GM10248 (cell line): ENCODE results near the gene HES5.

Experiments
- CTCF ChIA-PET: fragments of 300-600 bp; sonication (Branson Sonifier 250); formaldehyde crosslinking; extraction: SDS; loops from one replicate; lab custom pipeline; 2021; ENCODE audit warnings: antibody characterized with exemption; lab: Yijun Ruan, JAX
- POLR2A ChIA-PET: fragments of 350-650 bp; sonication (Branson Sonifier 250); formaldehyde crosslinking; extraction: SDS; loops from one replicate; lab custom pipeline; 2020; ENCODE audit warnings: antibody characterized with exemption; lab: Yijun Ruan, JAX
- DNase-seq: peaks from one replicate; pipeline ENCODE4 v3.0.0; 2012; ENCODE audit errors: extremely low spot score
- TF ChIP-seq, protein P1 (sequence below): IDR thresholded peaks from 2 replicates; pipeline ENCODE4 v1.5.1; 2012; ENCODE audit warnings: mild to moderate bottlenecking, low read depth; ENCODE audit errors: extremely low read depth, missing control alignments, control extremely low read depth

HES5 gene

DNA sequence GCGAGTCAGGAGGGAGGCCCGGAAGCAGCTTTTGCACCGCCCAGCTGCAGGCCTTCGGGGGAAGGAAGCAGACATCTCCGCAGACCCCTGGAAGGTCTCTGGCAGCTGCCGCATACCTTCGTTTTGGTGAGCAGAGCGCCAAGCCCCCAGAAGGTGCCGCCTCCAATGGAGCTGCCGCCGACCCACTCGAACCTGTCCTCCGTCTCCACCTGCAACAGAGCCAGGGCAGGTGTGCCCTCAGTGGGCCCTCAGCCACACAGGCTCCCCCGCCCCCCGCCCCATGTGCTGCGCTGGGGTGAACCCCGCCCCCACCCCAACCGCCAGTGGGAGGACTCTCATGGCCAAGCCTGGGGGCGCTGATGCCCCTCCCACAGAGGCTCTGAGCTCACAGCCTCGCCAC is 9.9 kb downstream of the HES5 start:
- ChIA-PET CTCF (interaction anchor here (1.0 to 1.7 kb wide), 2 partner anchors 13 to 14 kb away, joined by 3 read pairs; no protein-coding TSS in a partner anchor), POLR2A (interaction anchor here (0.6 kb wide), 1 partner anchor 231 kb away, joined by 8 read pairs; no protein-coding TSS in a partner anchor)
- no peak for DNase-seq
- TF ChIP-seq, protein P1, sequence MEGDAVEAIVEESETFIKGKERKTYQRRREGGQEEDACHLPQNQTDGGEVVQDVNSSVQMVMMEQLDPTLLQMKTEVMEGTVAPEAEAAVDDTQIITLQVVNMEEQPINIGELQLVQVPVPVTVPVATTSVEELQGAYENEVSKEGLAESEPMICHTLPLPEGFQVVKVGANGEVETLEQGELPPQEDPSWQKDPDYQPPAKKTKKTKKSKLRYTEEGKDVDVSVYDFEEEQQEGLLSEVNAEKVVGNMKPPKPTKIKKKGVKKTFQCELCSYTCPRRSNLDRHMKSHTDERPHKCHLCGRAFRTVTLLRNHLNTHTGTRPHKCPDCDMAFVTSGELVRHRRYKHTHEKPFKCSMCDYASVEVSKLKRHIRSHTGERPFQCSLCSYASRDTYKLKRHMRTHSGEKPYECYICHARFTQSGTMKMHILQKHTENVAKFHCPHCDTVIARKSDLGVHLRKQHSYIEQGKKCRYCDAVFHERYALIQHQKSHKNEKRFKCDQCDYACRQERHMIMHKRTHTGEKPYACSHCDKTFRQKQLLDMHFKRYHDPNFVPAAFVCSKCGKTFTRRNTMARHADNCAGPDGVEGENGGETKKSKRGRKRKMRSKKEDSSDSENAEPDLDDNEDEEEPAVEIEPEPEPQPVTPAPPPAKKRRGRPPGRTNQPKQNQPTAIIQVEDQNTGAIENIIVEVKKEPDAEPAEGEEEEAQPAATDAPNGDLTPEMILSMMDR, result no peak

DNA sequence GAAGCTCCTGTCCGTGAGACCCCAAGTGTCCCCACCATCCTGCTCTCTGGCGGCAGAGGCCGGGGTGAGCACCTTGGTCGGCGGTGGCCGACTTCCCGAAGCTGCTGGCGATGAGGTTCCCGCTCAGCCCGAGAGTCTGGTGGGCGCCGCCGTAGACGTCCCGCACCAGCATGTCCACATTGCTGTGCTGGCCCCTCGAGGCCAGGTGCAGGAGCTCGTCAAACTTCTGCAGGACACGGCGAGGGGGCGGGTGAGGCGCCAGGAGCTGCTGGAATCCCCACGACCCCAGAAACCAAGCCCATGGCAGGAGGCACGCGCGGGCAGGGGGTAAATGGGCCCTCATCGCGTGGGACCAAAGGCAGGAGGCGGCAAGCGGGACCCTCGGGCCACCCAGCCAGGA is 10.3 kb downstream of the HES5 start:
- ChIA-PET POLR2A (no interaction called here), CTCF (interaction anchor here (1.0 to 1.7 kb wide), 3 partner anchors 13 to 29 kb away, joined by 3 read pairs; no protein-coding TSS in a partner anchor)
- DNase-seq, result no peak
- TF ChIP-seq, protein P1, result no peak

DNA sequence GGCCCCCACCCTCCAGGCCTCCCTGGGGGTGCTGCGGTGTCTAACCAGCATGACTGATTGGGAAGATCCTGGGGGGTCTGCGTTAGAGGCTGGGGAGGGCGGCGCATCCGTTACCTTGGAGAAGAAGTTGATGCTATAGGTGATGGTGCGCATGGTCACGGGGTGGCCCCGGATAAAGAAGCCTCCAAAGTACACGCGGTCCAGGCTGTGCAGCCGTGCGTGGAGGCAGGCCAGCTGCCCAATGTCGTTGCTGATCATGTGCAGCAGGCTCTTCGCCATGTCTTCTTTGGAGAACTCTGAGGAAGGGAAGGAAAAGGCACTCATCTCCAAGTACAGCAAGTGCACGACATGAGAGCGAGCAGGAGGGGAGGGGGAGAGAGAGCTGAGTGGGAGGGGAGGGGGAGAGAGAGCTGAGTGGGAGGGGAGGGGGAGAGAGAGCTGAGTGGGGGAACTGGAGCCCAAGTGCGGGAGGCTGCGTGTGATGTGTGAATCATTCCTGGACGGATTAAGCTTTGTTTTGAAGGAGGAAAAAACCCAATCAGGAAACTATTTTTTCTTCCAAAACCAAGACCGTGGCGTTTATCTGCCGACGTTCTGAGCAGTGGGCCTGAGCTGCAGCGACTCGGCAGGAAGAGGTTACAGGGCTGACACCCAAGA is 10.9 kb downstream of the HES5 start:
- TF ChIP-seq, protein P1, result no peak
- DNase-seq, result no peak
- ChIA-PET CTCF (interaction anchor here (1.0 to 1.7 kb wide), 4 partner anchors 12 to 29 kb away, joined by 3 read pairs; no protein-coding TSS in a partner anchor), POLR2A (no interaction called here)

DNA sequence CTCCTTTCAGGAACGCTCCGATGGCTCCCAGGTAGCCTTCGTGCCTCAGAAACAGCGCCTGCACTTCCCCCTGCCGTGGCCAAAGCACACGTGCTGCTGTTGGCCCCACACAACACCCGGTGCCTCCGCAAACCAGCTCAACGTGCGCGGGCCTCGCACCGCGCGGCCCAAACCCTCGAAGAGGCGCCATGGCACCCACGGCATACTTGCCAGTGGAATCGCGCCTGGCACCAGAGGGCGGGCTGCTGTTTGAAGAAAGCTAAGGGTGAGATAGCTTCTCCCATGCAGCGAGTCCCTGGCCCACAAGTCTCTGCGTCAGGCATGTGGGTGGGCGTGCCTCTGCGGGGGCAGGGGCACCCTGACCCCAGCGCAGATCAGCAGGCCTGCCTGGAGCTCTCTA is 11.5 kb downstream of the HES5 start:
- CTCF ChIA-PET, result interaction anchor here (1.0 to 1.1 kb wide), 2 partner anchors 21 to 30 kb away, joined by 3 read pairs; no protein-coding TSS in a partner anchor
- TF ChIP-seq, protein P1, result no peak
- POLR2A ChIA-PET, result no interaction called here
- no peak for DNase-seq

DNA sequence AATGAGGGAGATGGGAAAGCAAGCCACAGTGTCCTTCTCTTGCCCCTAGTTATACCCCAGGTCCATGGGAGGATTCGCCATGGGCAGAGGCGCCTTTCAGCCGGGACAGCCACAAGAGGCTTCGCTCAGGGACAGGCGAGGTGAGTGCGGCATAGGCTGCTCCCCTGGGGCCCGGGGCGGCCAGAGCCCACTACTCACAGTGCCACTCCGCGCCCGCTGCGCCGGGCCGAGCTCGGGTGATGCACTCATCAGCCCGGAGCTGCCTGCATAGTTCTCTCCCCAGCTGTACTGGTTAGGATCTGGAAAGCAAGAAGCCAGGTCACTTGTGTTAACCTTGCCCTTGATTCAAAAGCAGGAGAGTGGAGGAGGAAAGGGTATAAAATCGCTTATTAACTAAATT is 12.1 kb downstream of the HES5 start:
- TF ChIP-seq, protein P1, result no peak
- CTCF ChIA-PET, result interaction anchor here (1.0 kb wide), 1 partner anchor 22 kb away, joined by 3 read pairs; no protein-coding TSS in a partner anchor
- DNase-seq, result no peak
- POLR2A ChIA-PET, result no interaction called here

DNA sequence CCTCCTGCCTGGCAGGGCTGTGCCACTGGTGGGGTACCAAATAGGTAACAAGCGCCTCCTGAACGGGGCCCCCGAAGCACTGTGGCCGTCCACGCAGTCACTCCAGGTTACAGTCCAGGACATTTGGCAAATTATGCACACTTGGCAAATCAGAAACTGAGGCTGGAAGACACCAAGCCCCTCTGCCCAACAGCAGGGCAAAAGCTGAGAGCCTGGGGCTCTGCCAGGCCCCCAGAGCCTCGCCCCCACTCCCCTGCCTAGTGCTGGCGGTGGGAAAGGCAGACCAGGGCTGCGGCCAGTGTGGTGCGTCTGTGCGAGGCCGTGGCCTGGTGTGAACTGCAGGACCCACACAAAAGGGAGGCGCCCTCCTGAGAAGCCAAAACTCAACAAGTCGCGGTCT is 13.1 kb downstream of the HES5 start:
- TF ChIP-seq, protein P1, result no peak
- POLR2A ChIA-PET, result no interaction called here
- no peak for DNase-seq
- CTCF ChIA-PET, result no interaction called here
